GM19238 (cell line): ENCODE data around the gene C5orf24.
"Not testable (repeated sequence)": the region's sequence is repeated elsewhere in the genome, so short reads cannot be mapped to it uniquely, and the experiment has no call there.

Experiments
- DNase-seq: peaks from one replicate; pipeline ENCODE4 v3.0.0; 2011; ENCODE audit warnings: low spot score; ENCODE audit not compliant: insufficient read length

C5orf24 gene

GRCh38 chr5:134845852-134846640 lies at the start of gene C5orf24:
TSS of gene C5orf24 (plus strand) at chr5:134845968. CDS start at chr5:134854901, 8,933 bp downstream.
- DNase-seq: peak; percentile 89

- no peak for DNase-seq
These were observed 47.3 kb upstream of the C5orf24 start for GRCh38 chr5:134798468-134798867.

GRCh38 chr5:134803821-134804220 lies 41.9 kb upstream of the C5orf24 start:
- DNase-seq: no peak

GRCh38 chr5:134813407-134813806 lies 32.4 kb upstream of the C5orf24 start:
- DNase-seq: no peak

GRCh38 chr5:134813827-134814226 lies 31.9 kb upstream of the C5orf24 start:
- DNase-seq: no peak

GRCh38 chr5:134817006-134817405 lies 28.8 kb upstream of the C5orf24 start:
- no peak for DNase-seq

- DNase-seq: no peak
These were observed 27.0 kb upstream of the C5orf24 start for GRCh38 chr5:134818776-134819175.

- DNase-seq: no peak
These were observed 26.3 kb upstream of the C5orf24 start for GRCh38 chr5:134819407-134819963.

GRCh38 chr5:134821841-134822240 lies 23.9 kb upstream of the C5orf24 start:
- no peak for DNase-seq

- no peak for DNase-seq
These were observed 21.1 kb upstream of the C5orf24 start for GRCh38 chr5:134824681-134825080.

- no peak for DNase-seq
These were observed 20.6 kb upstream of the C5orf24 start for GRCh38 chr5:134825212-134825611.

- no peak for DNase-seq
These were observed 12.3 kb upstream of the C5orf24 start for GRCh38 chr5:134833340-134834032.

GRCh38 chr5:134835623-134836022 lies 10.1 kb upstream of the C5orf24 start:
- DNase-seq: no peak

- no peak for DNase-seq
These were observed 8.1 kb upstream of the C5orf24 start for GRCh38 chr5:134837530-134838181.

- not testable (repeated sequence) for DNase-seq
These were observed 7.4 kb upstream of the C5orf24 start for GRCh38 chr5:134838361-134838760.

GRCh38 chr5:134840811-134841210 lies 5.0 kb upstream of the C5orf24 start:
- no peak for DNase-seq

- DNase-seq: no peak
These were observed 1.5 kb upstream of the C5orf24 start for GRCh38 chr5:134844252-134844651.

GRCh38 chr5:134845335-134845851 lies 375 bp upstream of the C5orf24 start:
- DNase-seq: no peak

GRCh38 chr5:134846641-134846960 lies 833 bp downstream of the C5orf24 start:
- DNase-seq: peak; percentile 10

- DNase-seq: not testable (repeated sequence)
These were observed 3.7 kb downstream of the C5orf24 start for GRCh38 chr5:134849434-134849933.

- DNase-seq: no peak
These were observed 5.6 kb downstream of the C5orf24 start for GRCh38 chr5:134851307-134851923.
